Omental fat pad (tissue), 4 donors: ENCODE measurements around the gene TMPO. TPM values are rescaled to one million over a fixed set of nuclear protein-coding genes. Genes with fewer than 3 reads are reported as not detected.
"Not testable (repeated sequence)": the region's sequence is repeated elsewhere in the genome, so short reads cannot be mapped to it uniquely, and the experiment has no call there.

ENCODE experiments used
- ATAC-seq: fragments of 150-250 bp; one replicate; pipeline ENCODE4 v1.9.1; 2016; ENCODE audit warnings: mild to moderate bottlenecking, moderate library complexity; ENCODE audit not compliant: low FRiP score
- DNase-seq: peaks from one replicate; pipeline ENCODE4 v3.0.0-alpha.2; 2019; ENCODE audit warnings: low spot score
- small RNA-seq: library from RNA; depleted of rRNA; stranded (forward); fragments of <200 nt; gene quantifications from one replicate; pipeline ENCODE3, GENCODE V24; 2016
- total RNA-seq, 4 donors: library from RNA; depleted of rRNA; stranded (reverse); fragments of >200 nt; gene quantifications; one replicate each; pipeline ENCODE4 v1.1.0, GENCODE V29; 2016
- TF ChIP-seq, protein P1 (sequence below), 3 donors: fragments of 450-650 bp; IDR thresholded peaks; one replicate each; pipeline ENCODE4 v1.5.1; 2016 to 2017; ENCODE audit warnings: antibody characterized with exemption in 3 of 3, mild to moderate bottlenecking in 3 of 3, moderate library complexity in 2 of 3

Gene TMPO
- total RNA-seq, 4 donors from 2014 or later = 30.4 to 95.2 (median 33.5) TPM

DNA sequence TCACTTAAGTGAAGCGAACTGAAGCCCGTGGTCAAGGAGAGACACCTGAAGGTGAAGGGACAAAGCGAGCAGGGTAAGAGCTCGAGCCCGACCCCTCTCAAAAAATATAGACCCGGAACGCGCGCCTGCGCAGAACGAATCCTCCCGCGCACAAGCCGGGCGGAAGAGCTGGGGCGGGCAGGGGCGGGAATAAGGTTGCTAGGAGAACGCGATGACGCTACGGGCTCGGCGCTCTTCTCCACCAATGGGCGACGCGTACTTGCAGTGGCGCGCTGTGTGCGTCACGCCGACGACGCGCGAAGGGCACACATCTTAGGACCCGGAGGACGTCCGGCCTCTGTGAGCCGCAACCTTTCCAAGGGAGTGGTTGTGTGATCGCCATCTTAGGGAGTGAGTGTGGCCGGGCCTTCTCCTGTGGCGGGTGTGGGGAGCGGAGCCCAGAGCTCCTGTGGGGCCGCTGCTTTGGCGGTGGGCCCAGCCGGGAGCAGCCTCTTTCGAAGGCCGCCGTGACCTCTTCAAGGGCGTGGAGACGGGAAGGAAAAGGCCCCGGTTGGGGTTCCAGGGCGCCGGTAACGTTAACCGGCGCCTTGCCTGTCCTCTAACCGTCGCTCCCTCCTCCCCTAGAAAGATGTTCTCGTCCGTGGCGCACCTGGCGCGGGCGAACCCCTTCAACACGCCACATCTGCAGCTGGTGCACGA, 78.1 kb downstream of the TMPO start, which contains the start of gene SLC25A3:
TSS of gene SLC25A3 (plus strand) at position 336 of the 699 bp plus-strand sequence. CDS start at position 629, 293 bp downstream.
- ATAC-seq (peak; percentile 100), DNase-seq (peak; percentile 91)
- TF ChIP-seq, protein P1, sequence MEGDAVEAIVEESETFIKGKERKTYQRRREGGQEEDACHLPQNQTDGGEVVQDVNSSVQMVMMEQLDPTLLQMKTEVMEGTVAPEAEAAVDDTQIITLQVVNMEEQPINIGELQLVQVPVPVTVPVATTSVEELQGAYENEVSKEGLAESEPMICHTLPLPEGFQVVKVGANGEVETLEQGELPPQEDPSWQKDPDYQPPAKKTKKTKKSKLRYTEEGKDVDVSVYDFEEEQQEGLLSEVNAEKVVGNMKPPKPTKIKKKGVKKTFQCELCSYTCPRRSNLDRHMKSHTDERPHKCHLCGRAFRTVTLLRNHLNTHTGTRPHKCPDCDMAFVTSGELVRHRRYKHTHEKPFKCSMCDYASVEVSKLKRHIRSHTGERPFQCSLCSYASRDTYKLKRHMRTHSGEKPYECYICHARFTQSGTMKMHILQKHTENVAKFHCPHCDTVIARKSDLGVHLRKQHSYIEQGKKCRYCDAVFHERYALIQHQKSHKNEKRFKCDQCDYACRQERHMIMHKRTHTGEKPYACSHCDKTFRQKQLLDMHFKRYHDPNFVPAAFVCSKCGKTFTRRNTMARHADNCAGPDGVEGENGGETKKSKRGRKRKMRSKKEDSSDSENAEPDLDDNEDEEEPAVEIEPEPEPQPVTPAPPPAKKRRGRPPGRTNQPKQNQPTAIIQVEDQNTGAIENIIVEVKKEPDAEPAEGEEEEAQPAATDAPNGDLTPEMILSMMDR (IDR thresholded peaks at IDR 0.05) = no peak

DNA sequence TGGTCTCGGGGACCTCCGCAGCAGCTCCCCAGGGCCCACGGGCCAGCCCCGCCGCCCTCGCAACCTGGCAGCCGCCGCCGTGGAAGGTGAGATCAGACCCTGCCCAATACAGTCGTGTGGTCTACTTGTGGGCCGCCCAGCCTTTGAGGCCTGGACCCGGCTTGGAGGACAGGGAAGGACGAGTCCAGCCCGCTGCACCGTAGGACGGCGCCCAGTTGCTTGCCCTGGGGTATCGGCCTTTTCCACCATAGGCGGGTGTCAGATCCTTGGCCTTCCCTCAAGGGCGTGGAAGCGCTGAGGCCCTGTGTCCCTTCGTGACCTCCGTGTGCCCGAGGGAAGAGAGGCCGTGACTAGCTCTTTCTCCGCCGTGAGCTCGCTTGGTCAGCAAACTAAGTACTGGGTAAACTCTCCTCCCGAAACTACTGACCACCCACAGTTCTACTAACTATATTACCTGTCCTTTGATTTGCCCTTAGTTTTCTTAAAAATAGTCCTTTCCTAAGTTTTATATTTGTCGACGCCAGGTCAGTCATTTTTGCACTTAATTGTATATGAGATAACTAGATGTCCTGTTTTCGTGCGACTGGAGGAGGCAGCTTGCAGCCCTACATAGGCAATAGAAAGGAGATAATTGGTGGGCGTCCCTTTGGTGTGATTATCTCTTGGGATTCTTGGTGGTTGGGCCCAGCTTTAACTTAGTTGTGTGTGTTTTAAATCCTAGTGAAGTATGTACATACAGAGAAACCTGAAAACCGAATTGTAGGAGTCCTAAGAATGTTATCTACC, 78.9 kb downstream of the TMPO start:
- ATAC-seq = peak; percentile 30
- no peak for DNase-seq

DNA sequence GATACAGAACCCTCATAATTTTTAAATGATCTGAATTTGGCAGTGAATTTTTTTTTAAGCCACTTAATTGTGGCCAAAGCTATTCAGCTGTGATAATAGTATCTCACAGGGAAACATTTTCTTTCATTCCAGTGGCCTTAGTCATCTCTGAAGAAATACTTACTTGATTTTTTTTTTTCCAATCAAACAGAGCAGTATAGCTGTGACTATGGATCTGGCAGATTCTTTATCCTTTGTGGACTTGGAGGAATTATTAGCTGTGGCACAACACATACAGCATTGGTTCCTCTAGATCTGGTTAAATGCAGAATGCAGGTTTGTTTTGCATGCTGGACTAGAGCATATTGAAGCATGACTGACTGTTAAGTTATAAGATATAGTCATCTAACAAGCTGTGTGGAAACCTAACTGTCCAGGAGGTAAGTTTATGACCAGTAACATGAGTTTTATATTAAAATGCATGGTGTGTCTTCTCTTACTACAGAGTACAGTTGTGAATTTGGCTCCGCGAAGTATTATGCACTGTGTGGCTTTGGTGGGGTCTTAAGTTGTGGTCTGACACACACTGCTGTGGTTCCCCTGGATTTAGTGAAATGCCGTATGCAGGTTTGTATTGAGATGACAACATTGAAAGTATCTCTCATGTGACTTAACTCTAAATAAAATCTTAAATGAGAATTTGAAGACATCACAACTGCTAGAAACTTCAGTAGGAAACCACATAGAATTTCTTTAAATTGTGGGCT, 80.0 kb downstream of the TMPO start:
- DNase-seq (no peak), ATAC-seq (no peak)
- TF ChIP-seq, protein P1 (IDR thresholded peaks at IDR 0.05) = no peak

More for the DNA sequence above, 78.9 kb downstream of the TMPO start:
- TF ChIP-seq, protein P1 (IDR thresholded peaks at IDR 0.05) = no peak

DNA sequence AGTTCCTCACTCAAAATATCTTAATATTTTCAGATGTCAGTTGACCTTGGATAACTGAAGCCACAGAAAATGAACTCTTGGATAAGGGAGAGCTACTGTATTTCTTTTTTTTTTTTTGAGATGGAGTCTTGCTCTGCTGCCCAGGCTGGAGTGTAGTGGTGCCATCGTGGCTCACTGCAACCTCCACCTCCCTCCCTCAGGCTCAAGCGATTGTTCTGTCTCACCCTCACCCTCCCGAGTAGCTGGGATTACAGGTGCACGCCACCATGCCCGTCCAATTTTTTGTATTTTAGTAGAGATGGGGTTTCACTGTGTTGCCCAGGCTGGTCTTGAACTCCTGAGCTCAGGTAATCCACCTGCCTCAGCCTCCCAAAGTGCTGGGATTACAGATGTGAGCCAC, 81.9 kb downstream of the TMPO start:
- not testable (repeated sequence) for DNase-seq, ATAC-seq

Small RNAs within 50 kb of the gene (small RNA-seq; reads per million reads assigned to genes)
- 11.6 reads per million, percentile 89 among the genes with 10 or more reads in this experiment for gene SNORA53

Other genes starting within 250 kb of the TMPO start
- gene SLC25A3, start 78.1 kb downstream of the TMPO start, total RNA-seq = 100 to 1,000 TPM; 323 to 486 (median 454) TPM
- 10 to 100 TPM; 13.1 to 22.5 (median 18.0) TPM for gene IKBIP, start 129.2 kb downstream of the TMPO start, total RNA-seq
- 10 to 100 TPM in 3 of 4 donors, 1 to 10 TPM in 1; 8.4 to 24.3 (median 15.5) TPM for gene APAF1, start 129.7 kb downstream of the TMPO start, total RNA-seq